RKO (cell line): Measurements from ENCODE around the gene C9orf40.

Source experiments
- DNase-seq: peaks from one replicate; pipeline ENCODE4 v3.0.0-alpha.2; 2016; ENCODE audit warnings: low spot score

C9orf40 gene, protein sequence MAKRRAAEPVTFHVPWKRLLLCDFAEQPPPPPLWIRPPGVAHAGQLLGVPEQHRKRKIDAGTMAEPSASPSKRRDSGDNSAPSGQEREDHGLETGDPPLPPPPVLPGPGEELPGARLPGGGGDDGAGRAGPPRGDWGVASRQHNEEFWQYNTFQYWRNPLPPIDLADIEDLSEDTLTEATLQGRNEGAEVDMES

DNA sequence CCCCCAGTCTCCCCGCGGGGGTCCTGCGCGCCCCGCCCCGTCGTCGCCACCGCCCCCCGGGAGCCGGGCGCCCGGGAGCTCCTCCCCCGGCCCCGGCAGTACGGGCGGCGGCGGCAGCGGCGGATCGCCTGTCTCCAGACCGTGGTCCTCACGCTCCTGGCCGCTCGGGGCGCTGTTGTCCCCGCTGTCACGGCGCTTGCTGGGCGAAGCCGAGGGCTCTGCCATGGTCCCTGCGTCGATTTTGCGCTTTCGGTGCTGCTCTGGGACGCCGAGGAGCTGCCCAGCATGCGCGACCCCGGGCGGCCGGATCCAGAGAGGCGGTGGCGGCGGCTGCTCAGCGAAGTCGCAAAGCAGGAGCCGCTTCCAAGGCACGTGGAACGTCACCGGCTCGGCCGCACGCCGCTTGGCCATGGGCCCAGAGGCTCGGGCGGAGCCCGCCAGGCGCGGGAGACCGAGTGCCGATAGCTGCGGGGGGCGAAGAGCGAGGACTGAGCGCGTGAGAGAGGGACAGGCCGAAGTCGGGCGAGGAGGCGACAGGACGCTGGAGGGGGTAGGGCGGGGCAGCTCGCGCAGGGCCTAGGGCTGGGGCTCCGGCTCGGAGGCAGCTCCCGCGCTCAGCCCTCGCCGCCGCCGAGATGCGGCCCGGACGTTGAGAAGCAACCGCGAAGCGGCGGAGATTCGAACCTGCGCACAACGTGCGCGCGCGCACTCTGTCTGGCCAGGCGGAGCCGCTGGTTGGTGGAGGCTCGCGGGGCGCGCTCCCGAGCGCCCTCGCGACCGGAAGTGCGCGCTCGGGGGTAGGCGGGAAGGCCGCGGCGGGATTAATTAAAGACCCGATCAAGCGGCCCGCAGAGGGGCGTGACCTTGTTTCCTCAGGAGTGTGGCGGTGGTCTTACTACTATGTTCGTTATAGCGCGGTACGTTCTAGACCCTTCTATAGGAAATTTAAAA is at the start of gene C9orf40:
TSS of gene C9orf40 (minus strand) at position 712 of the 951 bp plus-strand sequence. CDS start at position 411, 301 bp downstream.
- peak; percentile 90 for DNase-seq

DNA sequence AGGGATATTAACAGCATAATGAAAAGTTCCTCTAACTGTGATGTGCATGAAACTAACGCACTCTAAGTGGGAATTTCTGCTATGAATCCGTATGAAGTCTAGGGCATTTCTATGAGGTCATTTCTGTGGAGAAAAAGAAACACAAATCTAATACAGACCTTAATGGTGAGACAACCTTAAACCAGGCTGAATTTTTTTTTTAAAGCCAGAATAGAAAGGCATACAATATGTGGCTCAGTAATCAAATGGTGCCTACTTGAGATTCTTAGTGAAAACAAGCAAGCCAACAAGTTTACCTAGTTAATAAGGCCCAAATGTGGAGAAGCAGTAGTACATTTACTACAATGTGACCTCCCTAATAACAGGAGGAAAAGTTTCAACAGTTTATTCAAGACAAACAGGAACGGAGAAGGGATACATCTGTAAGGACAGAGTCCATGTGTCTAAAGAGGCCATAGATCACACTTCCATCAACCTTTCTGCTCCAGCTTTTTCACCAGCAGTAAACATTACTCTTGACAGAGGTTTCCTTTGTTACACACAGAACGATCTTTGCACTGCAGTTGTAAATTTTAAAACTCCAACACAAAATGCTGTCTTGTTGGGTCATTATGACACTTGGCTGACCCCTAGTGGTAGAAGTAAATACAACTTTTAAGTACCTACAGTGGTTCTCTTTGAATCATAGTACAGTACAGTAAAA is 49.2 kb upstream of the C9orf40 start:
- peak; percentile 87 for DNase-seq

DNA sequence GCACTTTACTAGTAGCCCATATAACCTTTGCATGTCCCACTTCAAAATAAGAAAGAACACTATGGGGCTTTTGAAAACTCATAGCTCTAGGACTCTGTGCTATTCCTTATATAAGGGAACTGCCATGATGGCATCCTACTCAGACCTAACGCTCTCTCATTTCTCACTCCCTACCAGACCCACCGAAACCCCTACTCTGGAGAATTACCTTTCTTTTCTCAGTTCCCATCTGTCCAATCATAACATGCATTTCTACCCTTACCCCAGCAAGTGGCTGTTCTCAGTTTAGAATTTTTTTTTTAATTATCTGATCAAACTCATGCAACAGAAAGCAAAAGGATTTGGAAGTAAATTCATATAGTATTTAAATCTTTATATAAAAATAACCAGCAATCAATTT is 48.1 kb upstream of the C9orf40 start:
- DNase-seq = no peak

DNA sequence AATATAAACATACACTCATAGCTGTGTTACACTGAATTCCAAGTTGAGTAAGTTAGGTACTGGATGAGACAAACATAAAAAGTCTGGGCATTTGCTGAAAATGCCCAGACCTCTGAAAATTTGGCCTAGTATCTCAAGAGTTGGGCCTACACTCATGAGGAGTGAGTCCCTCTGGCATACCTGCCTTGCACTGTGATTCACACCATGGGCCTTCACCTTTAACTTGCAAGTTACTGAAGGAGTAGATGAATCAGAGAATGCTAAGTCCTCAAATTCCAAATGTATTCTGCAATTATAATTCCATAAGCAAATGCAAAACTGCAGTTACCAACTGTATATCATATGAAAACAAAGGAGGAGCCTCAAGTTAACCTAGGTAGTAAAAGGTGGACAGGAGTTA is 32.3 kb upstream of the C9orf40 start:
- no peak for DNase-seq

DNA sequence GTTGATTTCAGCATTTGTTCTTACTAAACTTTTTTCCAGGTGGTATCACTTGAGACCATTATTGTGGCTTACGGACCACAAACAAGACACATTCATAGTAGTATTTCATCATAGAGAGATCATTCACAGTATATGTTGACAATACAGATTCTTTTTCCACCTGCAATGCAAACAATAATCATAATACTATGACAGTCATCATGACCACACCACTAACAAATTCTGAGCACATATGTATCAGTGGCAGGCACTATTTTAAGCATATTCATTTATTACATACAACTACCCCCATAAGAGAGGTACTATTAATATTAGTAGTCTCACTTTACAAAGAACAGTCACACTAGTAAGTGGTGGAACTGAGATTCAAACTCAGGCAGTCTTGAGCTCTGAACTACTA is 31.0 kb upstream of the C9orf40 start:
- DNase-seq = no peak

DNA sequence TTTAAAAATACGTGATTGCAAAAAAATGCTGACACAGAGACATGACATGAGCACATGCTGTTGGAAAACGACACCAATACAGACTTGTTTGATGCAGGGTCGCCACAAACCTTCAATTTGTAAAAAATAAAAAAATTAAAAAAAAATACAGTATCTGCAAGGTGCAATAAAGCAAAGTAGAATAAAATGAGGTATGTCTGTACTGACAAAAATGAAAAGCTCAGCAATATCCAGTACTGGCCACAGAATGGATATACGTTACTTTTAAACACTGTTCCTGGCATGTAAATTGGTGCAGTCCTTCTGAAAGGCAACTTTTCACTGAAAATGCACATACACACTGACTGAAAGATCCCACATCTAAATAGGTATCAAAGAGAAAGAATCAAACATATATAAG is 27.1 kb upstream of the C9orf40 start:
- DNase-seq = no peak

DNA sequence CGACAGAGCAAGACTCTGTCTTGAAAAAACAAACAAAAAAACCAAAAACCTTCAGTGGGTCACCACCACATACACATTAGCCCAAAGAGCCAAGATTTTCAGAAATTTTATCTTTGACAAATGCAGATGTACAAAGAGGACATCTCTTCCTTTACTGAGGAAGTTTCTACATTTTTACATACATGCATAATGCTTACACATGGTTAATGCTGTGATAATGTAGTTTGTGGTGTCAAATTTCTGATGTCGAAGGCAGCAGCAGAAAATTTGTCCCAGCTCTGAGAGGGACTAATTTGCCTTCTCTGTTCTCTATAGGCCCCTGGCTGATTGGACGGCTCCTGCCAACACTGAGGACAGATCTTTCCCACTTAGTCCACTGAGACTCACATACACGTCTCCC is 24.6 kb upstream of the C9orf40 start:
- DNase-seq = no peak

DNA sequence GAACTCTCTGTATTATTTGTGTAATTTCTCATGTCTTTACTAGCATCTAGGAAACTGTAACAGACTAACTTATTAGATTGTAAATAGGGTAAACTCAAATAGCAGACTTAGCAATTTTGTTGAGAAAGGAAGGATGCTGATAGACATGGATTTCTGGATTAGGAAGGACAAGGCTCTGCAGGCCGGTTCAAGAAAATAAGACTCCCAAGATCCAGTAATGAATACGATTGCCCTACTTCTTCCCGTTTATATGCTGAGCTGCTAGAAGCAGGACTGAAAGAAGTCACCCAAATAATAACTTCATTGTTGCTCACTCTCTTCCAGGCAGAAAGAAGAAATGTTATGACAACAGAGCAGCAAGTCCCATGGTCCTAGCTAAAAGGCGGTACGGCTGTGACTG is 22.8 kb upstream of the C9orf40 start:
- DNase-seq = no peak

DNA sequence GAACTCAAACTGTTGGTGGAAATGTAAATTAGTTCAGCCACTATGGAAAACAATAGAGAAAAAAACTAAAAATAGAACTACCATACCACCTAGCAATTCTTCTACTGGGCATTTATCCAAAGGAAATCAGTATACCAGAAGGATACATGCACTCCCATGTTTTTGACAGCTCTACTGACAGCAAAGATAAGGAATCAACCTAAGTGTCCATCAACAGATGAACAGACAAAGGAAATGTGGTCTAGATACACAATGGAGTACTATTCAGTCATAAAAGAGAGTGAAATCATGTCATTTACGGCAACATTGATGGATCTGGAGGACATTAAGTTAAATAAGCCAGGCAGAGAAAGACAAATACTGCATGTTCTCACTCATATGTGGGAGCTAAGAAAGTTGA is 21.8 kb upstream of the C9orf40 start:
- no peak for DNase-seq

DNA sequence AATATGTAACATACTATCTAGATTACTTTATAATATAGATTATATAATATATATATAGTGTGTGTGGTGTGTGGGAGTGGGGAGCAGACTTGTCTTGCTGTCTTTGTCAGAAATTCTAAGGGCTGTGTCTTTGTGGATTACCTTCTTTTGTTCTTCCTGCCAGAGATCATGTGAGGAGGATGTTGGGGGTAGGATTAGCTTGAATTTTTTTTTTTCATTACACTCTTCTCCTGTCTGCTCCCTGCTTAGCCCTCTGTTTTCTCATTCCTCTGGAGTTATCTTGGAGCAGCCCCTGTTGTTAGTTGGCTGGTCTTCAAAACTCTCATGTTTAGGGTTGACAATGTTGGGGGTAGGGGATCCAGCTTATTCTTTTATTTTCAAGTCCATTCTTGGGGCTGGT is 21.0 kb upstream of the C9orf40 start:
- no peak for DNase-seq

DNA sequence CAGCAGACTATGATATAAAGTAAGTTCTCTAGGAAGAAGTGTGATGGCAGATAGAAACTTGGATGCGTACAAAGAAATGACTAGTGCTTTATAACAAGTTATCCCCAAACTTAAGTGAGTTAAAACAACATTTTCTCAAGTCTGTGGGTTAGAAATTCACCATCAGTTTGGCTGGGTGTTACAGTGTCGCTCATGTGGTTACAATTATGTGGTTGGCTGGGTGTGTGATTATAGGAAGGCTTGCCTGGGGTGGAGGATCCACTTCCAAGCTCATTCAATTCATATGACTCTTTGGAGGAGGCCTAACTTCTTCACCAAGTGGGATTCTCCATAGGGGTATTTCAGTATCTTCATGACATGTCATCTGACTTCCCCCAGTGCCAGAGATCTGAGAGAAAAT is 10.3 kb upstream of the C9orf40 start:
- no peak for DNase-seq

DNA sequence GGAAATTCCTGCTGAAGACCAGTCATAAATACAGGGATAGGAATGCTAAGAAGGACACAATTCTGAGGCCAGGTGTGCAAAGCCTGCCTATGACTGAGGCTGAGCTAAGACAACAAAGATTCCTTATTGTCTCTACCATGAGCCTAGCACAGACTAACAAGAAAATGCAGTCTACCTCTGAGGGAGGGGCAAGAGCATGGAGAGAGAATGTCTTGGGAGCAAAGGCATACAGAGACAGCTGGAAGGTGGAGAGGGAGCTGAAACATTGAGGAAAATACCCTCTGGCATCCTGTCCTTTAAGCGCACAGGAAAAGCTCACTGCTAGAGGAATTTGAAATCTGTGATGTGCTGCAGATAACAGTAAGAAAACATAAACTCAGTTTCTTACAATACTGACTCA is 8.8 kb upstream of the C9orf40 start:
- no peak for DNase-seq

DNA sequence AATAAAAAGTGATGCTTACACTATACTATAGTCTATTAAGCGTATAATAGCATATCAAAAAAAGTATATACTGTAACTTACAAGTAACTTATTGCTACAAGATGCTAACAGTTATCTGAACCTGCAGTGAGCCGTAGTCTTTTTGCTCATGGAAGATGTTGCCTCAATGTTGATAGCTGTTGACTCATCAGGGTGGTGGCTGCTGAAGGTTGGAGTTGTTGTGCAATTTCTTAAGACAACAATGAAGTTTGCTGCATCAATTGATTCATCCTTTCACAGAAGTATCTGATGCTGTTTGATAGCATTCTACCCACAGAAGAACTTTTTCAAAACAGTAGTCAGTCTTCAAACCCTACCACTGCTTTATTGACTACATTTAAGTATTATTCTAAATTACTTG is 7.8 kb upstream of the C9orf40 start:
- no peak for DNase-seq

DNA sequence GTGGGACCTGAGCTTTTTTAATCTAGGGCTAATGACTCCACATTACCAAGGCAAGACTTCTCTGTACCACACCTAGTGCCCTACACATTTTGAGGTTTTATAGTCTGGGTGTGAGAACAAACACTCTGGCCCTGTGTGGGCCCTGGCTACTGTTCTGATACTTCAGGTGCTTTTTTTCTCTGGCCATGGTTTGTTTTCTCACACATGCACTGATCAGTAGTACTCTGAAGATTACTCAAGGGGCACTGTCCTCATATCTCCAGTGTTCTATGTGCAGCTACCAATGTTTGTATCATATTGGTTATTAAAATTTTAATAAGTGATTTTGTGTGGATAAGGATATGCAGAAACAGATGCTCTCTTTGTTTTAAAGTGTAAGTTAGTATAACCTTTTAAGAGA is 5.9 kb upstream of the C9orf40 start:
- no peak for DNase-seq

DNA sequence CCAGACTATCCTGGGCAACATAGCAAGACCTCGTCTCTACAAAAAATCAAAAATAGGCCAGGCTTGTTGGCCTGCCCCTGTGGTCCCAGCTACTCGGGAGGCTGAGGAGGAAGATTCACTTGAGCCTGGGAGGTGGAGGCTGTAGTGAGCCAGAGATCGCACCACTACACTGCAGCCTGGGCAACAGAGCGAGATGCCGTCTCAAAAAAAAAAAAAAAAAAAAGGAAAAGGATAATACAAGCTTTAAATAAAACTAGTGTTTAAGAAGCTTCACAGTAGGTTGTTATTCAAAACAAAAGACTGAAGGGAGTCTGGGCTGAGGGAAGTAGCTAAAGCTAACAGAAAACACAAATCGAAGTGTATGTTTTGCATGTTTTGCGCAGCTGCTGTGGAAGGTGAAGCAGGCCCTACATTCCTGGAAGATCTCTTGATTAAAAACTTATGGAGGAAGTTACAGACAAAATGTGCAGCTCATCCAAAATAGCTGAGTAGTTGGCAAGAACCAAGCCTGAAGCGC is 581 bp upstream of the C9orf40 start:
- DNase-seq = no peak

DNA sequence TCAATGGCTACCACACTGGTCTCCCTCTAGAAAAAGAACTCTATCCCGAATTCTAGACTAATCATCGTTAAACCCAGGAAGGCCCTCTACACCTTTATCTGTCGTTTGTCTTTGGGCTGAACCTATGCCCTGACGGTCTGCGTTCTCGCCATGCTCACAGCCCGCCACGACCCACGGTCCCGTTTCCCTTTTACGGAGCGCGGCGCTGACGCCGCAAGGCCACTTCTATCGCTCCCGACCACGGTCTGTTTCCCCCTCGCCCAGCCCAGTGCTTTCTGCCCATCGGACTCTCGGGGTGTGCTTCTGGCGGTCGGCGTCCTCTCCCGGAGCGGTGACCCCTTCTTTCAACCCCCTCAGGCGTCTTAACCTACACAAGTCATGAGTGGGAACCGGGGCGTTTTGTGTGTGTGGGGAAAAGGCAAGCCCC is 974 bp downstream of the C9orf40 start:
- peak; percentile 41 for DNase-seq

DNA sequence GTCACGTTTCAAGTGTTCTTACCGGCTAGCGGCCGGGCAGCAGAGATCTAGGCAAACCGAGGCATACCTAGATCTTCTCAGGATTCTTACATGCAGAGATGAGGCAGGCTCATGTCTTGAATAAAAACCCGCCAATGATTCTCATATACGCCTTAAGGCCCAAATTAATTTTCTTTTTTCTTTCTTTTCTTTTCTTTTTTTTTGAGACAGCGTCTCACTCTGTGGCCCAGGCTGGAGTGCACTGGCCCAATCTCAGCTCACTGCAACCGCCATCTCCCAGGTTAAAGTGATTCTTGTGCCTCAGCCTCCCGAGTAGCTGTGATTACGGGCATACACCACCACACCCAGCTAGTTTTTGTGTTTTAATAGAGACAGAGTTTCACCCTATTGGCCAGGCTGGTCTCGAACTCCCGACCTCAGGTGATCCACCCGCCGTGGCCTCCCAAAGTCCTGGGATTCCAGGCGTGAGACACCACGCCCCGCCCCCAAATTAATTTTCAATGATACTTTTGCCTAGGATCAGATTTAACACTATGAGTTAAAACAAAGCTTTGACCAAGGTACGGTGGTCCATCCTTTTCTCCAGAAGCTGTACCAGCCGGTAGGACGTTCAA is 1.5 kb downstream of the C9orf40 start:
- DNase-seq = no peak

DNA sequence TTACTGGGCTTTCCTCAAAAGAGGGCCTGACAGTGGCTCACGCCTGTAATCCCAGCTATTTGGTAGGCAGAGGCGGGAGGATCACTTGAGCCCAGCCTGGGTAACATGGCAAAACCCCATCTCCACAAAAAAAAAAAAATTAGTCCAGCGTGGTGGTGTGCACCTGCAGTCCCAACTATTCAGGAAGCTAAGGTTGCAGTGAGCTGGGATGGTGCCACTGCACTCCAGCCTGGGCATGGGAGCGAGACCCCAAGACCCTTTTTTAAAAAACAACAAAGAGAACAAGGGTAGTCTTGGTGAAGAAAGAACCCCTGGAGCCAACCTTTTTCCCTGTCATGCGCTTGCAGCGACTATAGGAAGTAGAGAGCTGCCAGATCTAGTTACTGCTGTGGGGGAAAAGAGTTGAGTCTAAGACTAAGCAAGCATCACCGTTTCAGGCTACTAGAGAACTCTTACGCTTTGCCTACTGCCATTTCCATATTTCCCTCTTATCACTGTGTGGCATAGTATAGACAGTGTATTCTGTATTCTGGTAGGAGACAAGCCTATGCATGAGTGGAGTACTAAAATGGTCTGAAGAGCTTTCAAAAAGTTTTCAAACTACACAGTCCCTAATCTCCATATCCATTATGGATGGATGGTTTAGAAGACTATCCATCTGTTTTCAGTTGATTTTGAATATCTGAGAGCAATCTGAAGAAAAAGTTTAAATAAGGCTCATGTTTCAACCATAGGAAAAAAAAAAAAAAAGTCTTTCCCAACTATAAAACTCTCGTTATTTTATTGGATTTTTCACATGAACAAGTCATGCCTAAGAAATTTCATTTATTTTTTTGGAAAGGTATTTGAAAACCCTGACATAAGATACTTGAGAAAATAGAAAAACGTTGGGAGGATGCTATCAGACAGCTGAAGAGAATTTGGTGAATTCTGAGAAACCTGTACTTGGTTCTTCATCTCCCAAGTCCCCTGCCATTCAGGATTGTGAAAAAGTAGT is 2.6 kb downstream of the C9orf40 start:
- no peak for DNase-seq

DNA sequence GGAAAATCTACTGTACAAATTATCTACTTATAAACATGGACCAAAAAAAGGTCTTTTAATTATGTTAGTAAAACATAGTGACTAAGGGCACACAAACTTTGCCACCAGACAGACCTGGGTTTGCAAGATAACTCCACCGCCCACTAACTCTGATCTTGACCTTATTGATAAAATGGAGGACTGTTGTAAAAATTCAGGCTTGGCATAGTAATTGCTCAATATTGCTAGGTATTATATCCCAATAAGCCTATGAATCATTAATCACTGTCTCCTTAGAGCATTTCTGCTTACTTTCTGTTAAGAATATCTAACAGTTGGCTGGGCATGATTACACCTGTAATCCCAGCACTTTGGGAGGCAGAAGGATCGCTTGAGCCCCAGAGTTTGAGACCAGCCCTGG is 3.8 kb downstream of the C9orf40 start:
- no peak for DNase-seq

DNA sequence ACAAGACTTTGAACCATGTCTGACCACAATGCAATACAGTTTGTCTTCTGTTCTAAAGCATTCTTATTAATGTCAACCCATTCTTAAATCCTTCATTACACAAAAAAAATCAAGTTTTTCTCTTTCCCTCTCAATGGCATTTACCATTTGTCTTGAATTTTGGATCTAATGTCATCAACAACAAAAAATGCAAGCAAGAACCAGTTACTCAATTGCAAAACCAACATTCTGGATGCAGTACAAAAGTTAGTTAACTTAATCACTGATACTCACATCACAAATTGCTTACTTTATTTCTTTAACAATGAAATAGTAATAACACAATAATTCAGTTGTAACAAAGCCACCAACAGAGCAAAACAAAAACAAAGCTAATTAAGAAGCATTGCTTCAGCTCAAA is 6.0 kb downstream of the C9orf40 start:
- DNase-seq = no peak

DNA sequence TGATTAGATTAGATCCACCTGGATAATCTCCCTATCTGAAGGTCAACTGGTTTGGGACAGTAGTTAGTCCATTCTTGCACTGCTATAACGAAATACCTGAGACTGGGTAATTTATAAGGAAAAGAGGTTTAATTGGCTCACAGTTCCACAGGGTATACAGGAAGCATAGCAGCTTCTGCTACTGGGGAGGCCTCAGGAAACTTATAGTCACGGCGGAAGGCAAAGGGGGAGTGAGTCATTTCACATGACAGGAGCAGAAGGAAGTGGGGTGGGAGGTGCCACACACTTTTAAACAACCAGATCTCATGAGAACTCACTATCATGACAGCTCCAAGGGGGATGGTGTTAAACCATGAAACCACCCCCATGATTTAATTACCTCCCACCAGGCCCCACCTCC is 9.9 kb downstream of the C9orf40 start:
- peak; percentile 79 for DNase-seq
